Prostate gland (tissue), 2 donors: ENCODE measurements around the gene MUC20. TPM values are rescaled to one million over a fixed set of nuclear protein-coding genes. Genes with fewer than 3 reads are reported as not detected.

Source experiments
- DNase-seq: peaks from one replicate; pipeline ENCODE4 v3.0.0-alpha.2; 2019; ENCODE audit warnings: low spot score
- H3K27ac ChIP-seq, 2 donors: fragments of 200-600 bp; sonication (generic); 2 replicates each; pipeline ENCODE4 v1.5.1; 2017 to 2019
- H3K27me3 ChIP-seq: fragments of 200-600 bp; sonication (generic); replicated peaks from 2 replicates; pipeline ENCODE4 v1.5.1; 2019; ENCODE audit not compliant: insufficient read depth
- H3K36me3 ChIP-seq, 2 donors: fragments of 200-600 bp; sonication (generic); 1 replicate in 1 of 2; 2 replicates in 1 of 2; pipeline versions ENCODE4 v1.5.1 to v1.8.1; 2017 to 2019
- H3K4me1 ChIP-seq: fragments of 200-600 bp; sonication (generic); replicated peaks from 2 replicates; pipeline ENCODE4 v1.5.1; 2019
- H3K4me3 ChIP-seq, 2 donors: fragments of 200-600 bp; sonication (generic); 2 replicates each; pipeline ENCODE4 v1.5.1; 2017 to 2019
- H3K9me3 ChIP-seq: fragments of 200-600 bp; sonication (generic); 2 replicates; pipeline ENCODE4 v1.5.1; 2017
- POLR2A ChIP-seq: fragments of 450-650 bp; IDR thresholded peaks from one replicate; pipeline ENCODE4 v1.6.1; 2016; ENCODE audit warnings: antibody characterized with exemption, mild to moderate bottlenecking
- POLR2AphosphoS5 ChIP-seq: sonication (generic); formaldehyde crosslinking; IDR thresholded peaks from one replicate; pipeline ENCODE4 v1.6.1; 2017; ENCODE audit warnings: antibody characterized with exemption
- WGBS: methylation state at CpG from one replicate; pipeline ENCODE4 v1.1.5; 2018; 5-methylcytosine and 5-hydroxymethylcytosine counted together
- intact Hi-C: fragments of 100-400 bp; cut with DNase I; formaldehyde crosslinking; loops from one replicate; pipeline ENCODE4 v1.14.2; 2022
- total RNA-seq, 2 donors: library from RNA; depleted of rRNA; stranded (reverse); fragments of >200 nt; gene quantifications; one replicate each; pipeline ENCODE4 v1.1.0, GENCODE V29; 2016
- TF ChIP-seq, protein P1 (sequence below), 4 experiments: fragments of 200-600 bp in 2 of 4; fragments of 450-650 bp in 2 of 4; sonication (generic) in 2 of 4; IDR thresholded peaks; 1 replicate in 3 of 4; 2 replicates in 1 of 4; pipeline ENCODE4 v1.5.1; 2016 to 2019; ENCODE audit warnings: antibody characterized with exemption in 4 of 4, mild to moderate bottlenecking in 2 of 4, moderate library complexity in 2 of 4

The MUC20 gene
- total RNA-seq, 2 donors from 2014 or later, result 17.9 to 49.0 TPM

DNA sequence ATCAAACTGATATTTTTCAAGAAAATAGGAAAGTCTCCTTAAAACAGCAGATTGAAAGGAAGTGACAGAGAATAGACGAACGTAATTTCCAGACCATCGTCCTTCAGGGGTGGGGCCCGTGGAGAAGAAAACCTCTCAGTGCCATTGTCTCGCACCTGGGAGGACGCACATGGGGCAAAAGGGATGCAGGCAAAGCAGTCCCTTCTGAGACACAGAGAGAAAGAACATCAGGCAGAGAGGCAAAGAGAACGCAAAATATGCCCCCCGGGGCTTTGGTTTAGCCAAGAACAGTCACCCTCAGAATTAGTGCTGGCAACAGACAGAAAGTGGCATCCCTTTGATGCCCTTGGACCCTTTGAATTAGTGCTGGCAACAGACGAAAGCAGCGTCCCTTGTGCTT is 37.0 kb downstream of the MUC20 start:
- DNase-seq, result no peak
- H3K27me3 ChIP-seq, result peaks cover 3% of the 10 kb centered on the region
- 26% methylated on average over 10 of the region's 10 CpGs for WGBS
- H3K27ac ChIP-seq, result no peak overlapping the region
- no peaks in the 10 kb centered on the region for H3K4me1 ChIP-seq
- no peak overlapping the region for H3K4me3 ChIP-seq
- no peaks in the 10 kb centered on the region for H3K36me3 ChIP-seq
- intact Hi-C loops, result no loop called here
- TF ChIP-seq POLR2AphosphoS5 (no peak), POLR2A (no peak)
- TF ChIP-seq, protein P1, sequence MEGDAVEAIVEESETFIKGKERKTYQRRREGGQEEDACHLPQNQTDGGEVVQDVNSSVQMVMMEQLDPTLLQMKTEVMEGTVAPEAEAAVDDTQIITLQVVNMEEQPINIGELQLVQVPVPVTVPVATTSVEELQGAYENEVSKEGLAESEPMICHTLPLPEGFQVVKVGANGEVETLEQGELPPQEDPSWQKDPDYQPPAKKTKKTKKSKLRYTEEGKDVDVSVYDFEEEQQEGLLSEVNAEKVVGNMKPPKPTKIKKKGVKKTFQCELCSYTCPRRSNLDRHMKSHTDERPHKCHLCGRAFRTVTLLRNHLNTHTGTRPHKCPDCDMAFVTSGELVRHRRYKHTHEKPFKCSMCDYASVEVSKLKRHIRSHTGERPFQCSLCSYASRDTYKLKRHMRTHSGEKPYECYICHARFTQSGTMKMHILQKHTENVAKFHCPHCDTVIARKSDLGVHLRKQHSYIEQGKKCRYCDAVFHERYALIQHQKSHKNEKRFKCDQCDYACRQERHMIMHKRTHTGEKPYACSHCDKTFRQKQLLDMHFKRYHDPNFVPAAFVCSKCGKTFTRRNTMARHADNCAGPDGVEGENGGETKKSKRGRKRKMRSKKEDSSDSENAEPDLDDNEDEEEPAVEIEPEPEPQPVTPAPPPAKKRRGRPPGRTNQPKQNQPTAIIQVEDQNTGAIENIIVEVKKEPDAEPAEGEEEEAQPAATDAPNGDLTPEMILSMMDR (IDR thresholded peaks at IDR 0.05), result no peak
- H3K9me3 ChIP-seq, result no peaks in the 10 kb centered on the region

DNA sequence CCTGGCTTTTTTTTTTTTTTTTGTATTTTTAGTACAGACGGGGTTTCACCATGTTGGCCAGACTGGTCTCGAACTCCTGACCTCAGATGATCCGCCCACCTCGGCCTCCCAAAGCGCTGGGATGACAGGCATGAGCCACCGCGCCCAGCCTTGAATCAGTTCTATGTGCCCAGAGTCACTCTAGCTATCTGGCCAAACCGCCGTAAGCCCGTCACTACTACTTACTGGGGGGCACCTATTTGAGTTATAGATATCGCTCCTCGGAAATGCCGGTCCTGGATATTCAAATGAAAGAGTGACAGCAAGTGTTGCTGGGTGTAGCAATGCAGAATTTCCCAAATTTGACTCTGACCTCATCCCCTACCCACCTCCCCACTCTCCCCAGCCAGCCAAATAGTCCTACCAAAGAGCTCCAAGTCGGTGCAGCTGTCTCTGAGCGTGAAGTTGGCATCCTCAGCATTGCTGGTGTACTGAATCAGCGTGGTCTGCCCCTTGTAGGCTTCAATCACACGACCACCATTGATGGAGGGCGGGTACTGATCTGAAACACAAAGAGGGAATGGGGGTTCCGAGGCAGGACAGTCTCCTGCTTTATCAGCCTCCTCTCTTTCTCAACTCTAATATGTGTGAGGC is 38.1 kb downstream of the MUC20 start:
- 76% methylated on average over 19 of the region's 19 CpGs for WGBS

DNA sequence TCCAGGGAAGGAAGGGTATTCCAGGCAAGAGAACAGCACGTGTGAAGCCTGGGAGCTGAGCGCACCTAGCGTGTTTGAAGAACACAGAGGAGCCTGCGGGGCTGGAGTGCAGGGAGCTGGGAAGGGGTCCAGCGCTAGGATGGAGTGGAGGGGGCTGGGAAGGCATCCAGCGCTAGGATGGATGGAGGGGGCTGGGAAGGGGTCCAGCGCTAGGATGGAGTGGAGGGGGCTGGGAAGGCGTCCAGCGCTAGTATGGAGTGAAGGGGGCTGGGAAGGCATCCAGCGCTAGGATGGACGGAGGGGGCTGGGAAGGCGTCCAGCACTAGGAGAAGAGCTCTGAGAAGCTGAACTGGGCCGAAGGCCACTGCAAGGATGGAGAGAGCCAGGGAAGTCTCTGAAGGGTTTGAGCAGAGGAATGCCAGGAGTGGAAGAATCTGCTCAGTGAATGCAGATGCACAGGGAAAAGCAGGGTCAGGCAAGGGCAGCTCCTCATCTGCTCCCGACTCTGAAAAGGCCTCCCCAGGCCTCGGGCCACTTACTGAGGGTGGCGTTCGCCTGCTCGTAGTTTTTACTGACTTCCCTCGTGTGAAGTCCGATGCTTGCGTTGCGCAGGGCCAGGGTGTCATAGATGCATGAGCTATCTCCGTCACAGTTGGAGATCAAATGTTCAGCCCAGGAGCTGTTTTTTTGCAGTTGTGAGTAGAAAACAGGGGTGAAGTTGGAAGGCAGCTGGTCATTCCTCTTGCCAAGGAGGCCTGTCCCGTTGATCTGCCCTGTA is 39.8 kb downstream of the MUC20 start:
- intact Hi-C loops, result no loop called here
- no peaks in the 10 kb centered on the region for H3K9me3 ChIP-seq
- no peak overlapping the region for H3K27ac ChIP-seq
- 57% methylated on average over 24 of the region's 24 CpGs for WGBS
- DNase-seq, result no peak
- H3K36me3 ChIP-seq, result no peaks in the 10 kb centered on the region
- H3K4me1 ChIP-seq, result no peaks in the 10 kb centered on the region
- H3K4me3 ChIP-seq, result no peak overlapping the region
- TF ChIP-seq POLR2A, result no peak
- TF ChIP-seq, protein P1 (IDR thresholded peaks at IDR 0.05), result no peak
- no peak for TF ChIP-seq POLR2AphosphoS5
- H3K27me3 ChIP-seq, result peaks cover 3% of the 10 kb centered on the region

More for the DNA sequence above, 38.1 kb downstream of the MUC20 start:
- intact Hi-C loops, result no loop called here
- no peak overlapping the region for H3K4me3 ChIP-seq
- H3K36me3 ChIP-seq, result no peaks in the 10 kb centered on the region
- peaks cover 3% of the 10 kb centered on the region for H3K27me3 ChIP-seq
- no peaks in the 10 kb centered on the region for H3K9me3 ChIP-seq
- TF ChIP-seq POLR2AphosphoS5 (no peak), POLR2A (no peak)
- TF ChIP-seq, protein P1 (IDR thresholded peaks at IDR 0.05), result no peak
- H3K27ac ChIP-seq, result no peak overlapping the region
- no peaks in the 10 kb centered on the region for H3K4me1 ChIP-seq
- no peak for DNase-seq

DNA sequence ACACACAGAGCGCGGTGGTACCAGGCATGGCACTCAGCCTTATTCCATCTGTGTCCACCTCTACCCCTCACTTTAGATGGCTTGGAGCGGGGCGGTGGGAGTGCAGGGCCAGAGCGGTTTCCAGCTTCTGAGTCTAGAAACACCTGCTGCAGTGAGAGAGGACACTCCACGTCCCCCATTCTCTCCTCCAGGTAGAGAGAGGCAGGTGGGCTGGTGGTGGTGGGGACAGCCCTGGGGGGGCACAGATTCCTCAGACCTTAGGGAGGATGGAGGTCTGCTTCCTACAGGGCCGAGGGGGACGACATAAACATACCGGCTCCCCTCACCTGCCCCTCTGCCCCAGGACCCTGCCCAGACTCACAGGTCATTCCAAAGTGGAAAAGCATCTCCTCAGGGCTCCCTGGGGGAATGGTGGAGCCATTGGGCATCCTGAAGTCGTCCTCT is 40.4 kb downstream of the MUC20 start:
- Histone ChIP-seq H3K27ac (no peak overlapping the region), H3K36me3 (no peaks in the 10 kb centered on the region)
- TF ChIP-seq, protein P1 (IDR thresholded peaks at IDR 0.05), result no peak

More for the DNA sequence above, 40.4 kb downstream of the MUC20 start:
- Histone ChIP-seq H3K27me3 (peaks cover 3% of the 10 kb centered on the region), H3K9me3 (no peaks in the 10 kb centered on the region), H3K4me1 (no peaks in the 10 kb centered on the region), H3K4me3 (no peak overlapping the region)
- 79% methylated on average over 10 of the region's 10 CpGs for WGBS
- no peak for DNase-seq
- intact Hi-C loops, result no loop called here
